IMR-90 (cell line): ENCODE data around the gene PPAT.

Experiments used
- FOS ChIP-seq: fragments of 150-350 bp; IDR thresholded peaks from 2 replicates; pipeline ENCODE4 v1.6.1; 2016; ENCODE audit warnings: low read depth, low read length
- POLR2A ChIP-seq: IDR thresholded peaks from 2 replicates; pipeline ENCODE4 v1.6.1; 2012; ENCODE audit warnings: mild to moderate bottlenecking, low read depth, low read length
- RAD21 ChIP-seq: IDR thresholded peaks from 2 replicates; pipeline ENCODE4 v1.6.1; 2012; ENCODE audit warnings: low read length, improper control_type of control experiment
- RFX5 ChIP-seq: IDR thresholded peaks from 2 replicates; pipeline ENCODE4 v1.8.0; 2012; ENCODE audit warnings: low read depth, mild to moderate bottlenecking, low read length, moderate library complexity
- SMC3 ChIP-seq: fragments of 150-350 bp; IDR thresholded peaks from 2 replicates; pipeline ENCODE4 v1.6.1; 2016; ENCODE audit warnings: low read depth, mild to moderate bottlenecking, antibody characterized with exemption, low read length, moderate library complexity
- TF ChIP-seq, protein P1 (sequence below): conservative IDR thresholded peaks from 2 replicates; pipeline ENCODE4 v1.5.1; 2012; ENCODE audit warnings: mild to moderate bottlenecking, low read depth, low read length, improper control_type of control experiment

GRCh38 chr4:56386091-56386490 lies 49.3 kb downstream of the PPAT start:
- TF ChIP-seq, protein P1, sequence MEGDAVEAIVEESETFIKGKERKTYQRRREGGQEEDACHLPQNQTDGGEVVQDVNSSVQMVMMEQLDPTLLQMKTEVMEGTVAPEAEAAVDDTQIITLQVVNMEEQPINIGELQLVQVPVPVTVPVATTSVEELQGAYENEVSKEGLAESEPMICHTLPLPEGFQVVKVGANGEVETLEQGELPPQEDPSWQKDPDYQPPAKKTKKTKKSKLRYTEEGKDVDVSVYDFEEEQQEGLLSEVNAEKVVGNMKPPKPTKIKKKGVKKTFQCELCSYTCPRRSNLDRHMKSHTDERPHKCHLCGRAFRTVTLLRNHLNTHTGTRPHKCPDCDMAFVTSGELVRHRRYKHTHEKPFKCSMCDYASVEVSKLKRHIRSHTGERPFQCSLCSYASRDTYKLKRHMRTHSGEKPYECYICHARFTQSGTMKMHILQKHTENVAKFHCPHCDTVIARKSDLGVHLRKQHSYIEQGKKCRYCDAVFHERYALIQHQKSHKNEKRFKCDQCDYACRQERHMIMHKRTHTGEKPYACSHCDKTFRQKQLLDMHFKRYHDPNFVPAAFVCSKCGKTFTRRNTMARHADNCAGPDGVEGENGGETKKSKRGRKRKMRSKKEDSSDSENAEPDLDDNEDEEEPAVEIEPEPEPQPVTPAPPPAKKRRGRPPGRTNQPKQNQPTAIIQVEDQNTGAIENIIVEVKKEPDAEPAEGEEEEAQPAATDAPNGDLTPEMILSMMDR: no peak
- TF ChIP-seq POLR2A (no peak), FOS (no peak), SMC3 (no peak), RAD21 (no peak), RFX5 (no peak)
